Muscle of back (tissue), 11 donors: Measurements from ENCODE around the gene HYI. TPM values are rescaled to one million over a fixed set of nuclear protein-coding genes. Genes with fewer than 3 reads are reported as not detected.

Experiments
- DNase-seq, 3 donors: peaks; one replicate each; pipeline versions ENCODE4 v3.0.0 to v3.0.0-alpha.2; 2013
- polyA plus RNA-seq, 10 donors: library from polyadenylated mRNA; unstranded; fragments of 120-200 nt; gene quantifications; one replicate each; pipeline ENCODE4 v1.2.1, GENCODE V29; 2013; ENCODE audit not compliant: insufficient read length in 10 of 10

The HYI gene
- polyA plus RNA-seq, 10 donors: 14.1 to 25.4 (median 18.8) TPM

DNA sequence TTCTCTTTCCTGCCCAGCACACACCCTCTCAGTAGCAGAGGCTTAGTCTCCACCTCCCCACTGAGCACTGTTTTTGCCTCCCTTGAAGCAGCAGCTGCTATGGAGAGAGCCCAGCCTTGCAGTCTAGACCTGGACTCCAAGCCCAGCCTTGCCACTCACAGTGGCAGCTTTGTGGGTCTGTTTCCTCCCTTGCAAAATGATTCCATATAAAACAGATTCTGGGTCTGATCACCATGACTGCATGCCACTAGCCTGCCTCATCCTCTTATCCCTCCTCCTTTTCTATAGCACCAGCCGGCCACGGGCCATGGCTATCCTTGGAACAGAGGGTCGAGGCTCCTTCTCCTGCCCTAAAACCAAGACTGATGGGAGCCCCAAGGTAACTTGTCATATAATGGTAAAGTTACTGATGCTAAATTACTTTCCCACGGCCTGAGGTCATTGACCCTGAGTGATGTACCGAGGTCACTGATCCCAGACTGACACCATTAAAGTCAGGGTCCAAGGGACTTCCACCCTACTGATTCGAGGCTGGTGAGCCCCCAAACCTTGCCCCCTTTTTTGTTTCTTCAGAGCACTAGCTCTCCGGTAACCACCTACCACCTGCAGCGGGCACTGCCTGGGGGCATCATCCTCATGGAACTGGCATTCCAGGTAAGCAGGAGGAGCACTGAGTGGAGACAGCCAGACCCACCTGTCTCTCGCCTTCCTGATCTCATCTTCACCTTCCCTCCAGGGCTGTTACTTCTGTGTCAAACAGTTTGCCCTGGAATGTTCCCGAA, 7.9 kb downstream of the HYI start:
- DNase-seq: no peak

DNA sequence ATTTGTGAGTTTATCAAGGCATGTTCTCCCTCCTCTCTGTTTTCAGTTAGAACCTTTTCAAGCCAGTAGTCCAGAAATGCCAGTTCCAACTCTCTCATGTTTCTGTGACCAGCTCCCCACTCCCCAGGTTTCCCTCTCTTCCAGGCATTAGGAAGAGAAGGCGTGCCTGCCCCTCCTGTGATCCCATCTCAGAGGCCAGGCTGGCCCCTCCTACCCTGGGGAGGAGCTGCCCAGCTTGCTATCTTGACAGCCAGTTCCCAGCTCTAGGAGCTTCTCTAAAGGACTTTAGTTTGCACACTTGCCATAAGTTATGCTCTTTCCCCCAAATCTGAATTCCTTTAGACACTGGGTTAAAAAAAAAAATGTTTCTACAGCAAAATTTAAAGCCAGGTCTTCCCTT, 8.9 kb downstream of the HYI start:
- no peak for DNase-seq

DNA sequence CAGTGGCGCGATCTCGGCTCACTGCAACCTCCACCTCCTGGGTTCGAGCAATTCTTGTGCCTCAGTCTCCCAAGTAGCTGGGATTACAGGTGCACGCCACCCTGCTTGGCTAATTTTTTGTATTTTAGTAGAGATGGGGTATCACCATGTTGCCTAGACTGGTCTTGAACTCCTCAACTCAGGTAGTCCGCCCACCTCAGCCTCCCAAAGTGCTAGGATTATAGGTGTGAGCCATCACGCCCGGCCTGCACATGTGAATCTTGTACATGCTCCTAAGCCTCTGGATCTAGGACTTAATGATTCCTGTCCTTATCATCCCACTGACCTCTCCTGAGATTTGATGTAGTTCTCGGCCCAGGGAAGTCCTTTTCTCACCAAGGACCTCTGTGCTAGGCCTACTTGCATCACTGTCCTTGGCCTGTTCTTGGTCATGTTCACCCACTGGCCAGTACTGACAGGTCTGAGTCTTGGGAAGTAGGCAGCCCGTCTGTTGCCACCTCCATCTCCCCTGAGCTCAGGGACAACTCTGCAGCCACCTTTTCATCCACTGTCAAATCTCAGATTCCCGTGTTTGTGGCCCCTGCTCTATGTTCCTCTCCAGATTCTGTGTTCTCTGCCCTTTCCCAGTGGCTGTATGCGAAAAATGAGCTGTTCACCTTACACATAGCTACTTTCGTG, 9.4 kb downstream of the HYI start:
- no peak for DNase-seq

GRCh38 chr1:43443197-43443946, 10.4 kb downstream of the HYI start:
- no peak for DNase-seq

DNA sequence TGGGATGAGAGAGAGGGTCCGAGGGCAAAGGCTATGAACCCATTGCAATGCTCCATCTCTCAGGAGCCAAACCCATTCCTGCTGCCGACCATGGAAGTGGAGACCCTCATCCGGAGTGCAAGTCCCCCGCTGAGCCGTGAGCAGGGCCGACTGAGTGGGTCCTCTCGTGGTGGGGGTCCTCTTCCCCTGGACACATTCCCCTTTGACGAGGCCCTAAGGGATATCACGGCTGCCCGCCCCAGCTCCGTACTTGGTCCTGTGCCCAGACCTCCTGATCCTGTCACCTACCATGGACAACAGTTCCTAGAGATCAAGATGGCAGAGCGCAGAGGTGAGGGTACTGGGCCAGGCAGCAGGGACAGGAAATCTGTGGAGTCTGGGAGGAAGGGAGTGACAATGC, 11.0 kb downstream of the HYI start:
- DNase-seq: no peak

- DNase-seq: no peak
Observed at GRCh38 chr1:43441894-43442637, 11.7 kb downstream of the HYI start.

DNA sequence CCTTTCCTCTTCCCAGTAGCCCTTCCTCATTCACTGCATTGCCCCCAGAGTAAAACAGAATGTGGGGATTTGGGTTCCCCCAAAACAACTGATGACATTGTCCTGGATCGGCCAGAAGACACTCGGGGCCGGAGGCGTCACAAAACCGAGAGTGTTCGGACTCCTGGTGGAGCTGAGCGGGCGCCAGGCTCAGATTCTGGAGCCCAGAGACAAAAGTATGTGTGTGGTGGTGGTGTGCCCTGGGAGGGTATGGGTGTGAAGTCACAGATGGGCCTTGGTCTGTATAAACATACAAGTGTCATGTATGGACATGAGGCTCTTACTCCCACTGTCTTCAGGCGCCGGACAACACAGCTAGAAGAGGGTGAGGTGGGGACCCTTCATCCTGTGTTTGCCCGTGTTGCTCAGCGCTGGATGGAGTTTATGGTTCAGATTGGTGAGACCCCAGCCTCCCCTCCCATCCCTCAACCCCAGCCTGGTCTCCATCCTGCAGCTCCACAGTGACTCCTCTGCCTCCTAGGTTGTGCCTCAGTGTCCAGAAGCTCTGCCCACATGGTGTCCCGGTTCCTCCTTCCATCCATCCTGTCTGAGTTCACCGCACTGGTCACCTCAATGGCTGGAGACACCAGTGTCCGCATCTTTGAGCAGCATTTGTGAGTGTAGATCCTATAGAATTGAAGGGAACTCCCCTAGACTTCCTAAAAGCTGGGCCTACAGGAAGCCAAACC, 12.4 kb downstream of the HYI start:
- DNase-seq: no peak

GRCh38 chr1:43440358-43440757, 13.4 kb downstream of the HYI start:
- no peak for DNase-seq

DNA sequence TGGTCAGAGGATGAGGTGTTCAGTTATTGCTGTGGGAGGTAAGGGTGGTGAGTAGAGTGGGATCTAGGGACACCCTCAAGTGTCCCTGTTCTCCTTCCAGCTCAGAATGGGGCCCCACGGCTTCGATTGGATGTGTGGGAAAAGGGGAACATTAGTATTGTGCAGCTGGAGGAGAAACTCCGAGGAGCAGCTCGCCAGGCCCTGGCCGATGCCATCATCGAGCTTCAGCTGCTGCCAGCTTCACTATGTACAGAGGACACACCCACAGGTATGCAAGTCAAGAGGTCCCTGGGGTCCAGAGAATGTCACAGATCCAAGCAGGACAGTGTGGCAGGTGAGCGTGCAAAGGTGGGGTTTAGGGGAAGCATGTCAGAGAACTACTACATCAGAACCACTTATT, 13.9 kb downstream of the HYI start:
- no peak for DNase-seq

DNA sequence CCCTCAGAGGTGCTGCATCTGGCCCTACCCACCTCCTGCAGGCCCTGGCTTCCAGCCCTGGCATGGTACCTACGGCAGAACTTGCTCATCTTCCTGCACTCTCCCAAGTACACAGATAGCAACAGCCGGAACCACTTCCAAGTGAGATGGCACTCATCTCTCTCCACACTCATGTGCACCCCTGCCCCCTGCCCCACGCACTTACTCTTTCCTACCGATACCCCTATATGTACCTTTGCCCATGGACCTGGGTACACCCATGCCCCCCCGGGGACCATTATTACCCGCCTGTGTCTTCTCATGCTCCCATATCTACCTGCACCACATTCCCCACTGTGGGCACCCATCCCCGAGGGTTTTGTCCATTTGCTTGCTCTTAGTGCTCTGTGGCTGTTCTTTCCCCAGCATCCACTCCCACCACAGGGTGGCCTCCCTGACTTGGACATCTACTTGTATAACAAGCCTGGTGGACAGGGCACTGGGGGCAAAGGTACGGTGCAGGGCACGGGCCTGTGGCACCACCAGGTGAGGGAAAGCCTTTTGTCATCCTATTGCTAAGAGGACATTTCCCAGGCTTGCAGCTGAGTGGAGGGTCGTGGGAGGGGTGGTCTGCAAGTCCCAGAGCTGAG, 14.7 kb downstream of the HYI start:
- DNase-seq: no peak

GRCh38 chr1:43438576-43438952, 15.2 kb downstream of the HYI start:
- DNase-seq: no peak

- DNase-seq: no peak
Observed at GRCh38 chr1:43438006-43438405, 15.7 kb downstream of the HYI start.

- DNase-seq: no peak
Observed at GRCh38 chr1:43437031-43437973, 16.4 kb downstream of the HYI start.

- DNase-seq: no peak
Observed at GRCh38 chr1:43436371-43436770, 17.4 kb downstream of the HYI start.

DNA sequence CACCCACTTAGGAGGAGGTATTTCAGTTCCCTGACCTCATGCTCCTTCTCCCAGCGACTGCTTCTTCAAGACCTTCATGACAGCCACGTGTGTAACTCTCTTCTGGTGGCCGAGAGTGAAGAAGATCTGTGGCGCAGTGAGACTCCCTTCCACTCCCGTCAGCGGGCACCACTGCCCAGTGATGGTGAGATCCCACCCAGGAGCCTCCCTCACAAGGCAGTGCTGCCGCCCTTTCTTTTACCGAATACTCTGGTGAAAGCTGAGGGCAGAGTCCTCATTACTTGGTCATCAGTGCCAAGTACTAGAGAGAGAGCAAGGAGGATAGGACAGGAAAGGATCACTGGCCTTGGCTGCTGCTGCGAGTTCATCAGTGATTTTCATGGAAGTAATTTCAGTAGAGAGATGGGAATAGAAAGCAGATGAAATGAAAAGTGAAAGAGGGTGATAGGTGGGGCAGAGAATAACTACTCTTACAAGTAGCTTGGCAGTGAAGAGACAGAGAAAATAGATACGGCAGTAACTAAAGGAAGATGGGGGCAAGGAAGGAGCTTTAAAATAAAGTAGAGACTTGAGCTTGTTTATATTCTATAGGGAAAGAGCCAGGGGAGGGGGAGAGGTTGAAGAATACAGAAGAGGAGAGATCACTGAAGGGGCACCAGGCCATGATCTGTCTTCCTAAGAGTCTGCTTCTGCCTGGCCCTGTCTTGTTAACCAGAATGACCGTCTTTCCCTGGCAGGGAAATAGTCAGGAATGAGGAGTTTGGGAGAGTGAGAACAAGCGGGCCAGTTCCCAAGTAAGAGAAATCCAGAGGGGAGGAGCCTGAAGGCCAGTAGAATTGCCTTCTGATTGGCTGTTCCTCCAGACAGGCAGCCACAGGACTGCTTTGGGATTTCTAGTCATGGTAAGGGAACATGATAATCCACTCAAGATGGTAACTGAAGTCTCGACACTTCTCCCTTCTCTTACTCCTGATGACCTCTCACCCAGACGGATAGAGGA, 18.3 kb downstream of the HYI start:
- peak; percentile 45 to 85 (median 78) for DNase-seq

GRCh38 chr1:43434256-43434655, 19.5 kb downstream of the HYI start:
- no peak for DNase-seq

- no peak for DNase-seq
Observed at GRCh38 chr1:43432907-43433306, 20.8 kb downstream of the HYI start.

DNA sequence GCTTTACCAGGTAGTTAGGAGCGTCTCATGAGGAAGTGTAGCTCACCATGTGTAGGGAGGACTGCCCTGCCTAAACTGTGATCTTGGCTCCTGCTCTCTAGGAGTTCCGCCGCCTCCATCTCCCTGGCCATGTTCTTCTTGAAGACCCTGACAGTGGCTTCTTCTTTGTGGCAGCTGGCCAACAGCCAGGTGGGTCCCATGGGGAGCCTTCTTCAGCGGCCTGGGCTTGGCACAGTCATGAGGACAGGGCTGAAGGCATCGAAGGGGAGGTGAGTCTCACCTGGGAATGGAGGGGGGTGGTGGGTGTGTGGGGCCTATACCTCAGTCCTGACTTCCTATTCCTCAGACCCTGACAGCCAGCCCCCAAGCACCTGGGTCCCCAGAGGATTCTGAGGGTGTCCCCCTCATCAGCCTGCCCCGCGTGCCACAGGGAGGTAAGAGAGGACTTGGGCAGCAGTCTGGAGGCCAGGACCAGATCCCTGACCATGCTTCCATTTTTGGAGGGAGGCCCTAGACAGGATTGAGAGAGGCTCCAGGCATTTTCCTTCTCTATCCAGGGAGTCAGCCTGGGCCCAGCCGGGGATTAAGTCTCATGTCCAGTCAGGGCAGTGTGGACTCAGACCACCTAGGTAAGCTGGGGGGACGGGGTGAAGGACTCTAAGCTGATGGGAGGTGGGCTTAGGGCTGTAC, 21.4 kb downstream of the HYI start:
- no peak for DNase-seq
